PFSK-1 (cell line): ENCODE results near the gene KRTAP1-4.

Experiments used
- FOXP2 ChIP-seq: optimal IDR thresholded peaks from 2 replicates; pipeline ENCODE3; 2011; ENCODE audit warnings: borderline replicate concordance, control low read depth, inconsistent platforms; ENCODE audit not compliant: insufficient read depth; ENCODE audit errors: extremely low read length, extremely low read depth
- POLR2AphosphoS5 ChIP-seq: IDR thresholded peaks from 2 replicates; pipeline ENCODE4 v1.6.1; 2012; ENCODE audit warnings: low read depth, mild to moderate bottlenecking, control low read depth, low read length, moderate library complexity
- REST ChIP-seq, 2 experiments: IDR thresholded peaks; 2 replicates each; pipeline versions ENCODE4 v1.6.1 to v1.8.0; 2011 to 2012; ENCODE audit warnings: low read depth in 2 of 2, low read length in 2 of 2, control low read depth in 1 of 2, inconsistent platforms in 1 of 2, mild to moderate bottlenecking in 1 of 2, moderate library complexity in 1 of 2; ENCODE audit not compliant: insufficient read depth in 1 of 2
- SIN3A ChIP-seq: IDR thresholded peaks from 2 replicates; pipeline ENCODE4 v1.6.1; 2012; ENCODE audit warnings: mild to moderate bottlenecking, low read length, moderate library complexity, borderline replicate concordance; ENCODE audit not compliant: insufficient read depth
- TAF1 ChIP-seq: IDR thresholded peaks from 2 replicates; pipeline ENCODE4 v1.6.1; 2012; ENCODE audit warnings: low read length, control low read depth, borderline replicate concordance; ENCODE audit not compliant: insufficient read depth

KRTAP1-4 gene

GRCh38 chr17:41063449-41063848 is 33.5 kb upstream of the KRTAP1-4 start:
- TF ChIP-seq FOXP2 (no peak), POLR2AphosphoS5 (no peak), REST (IDR thresholded peaks at IDR 0.05; ENCODE audit: insufficient read depth in 1 of 2, low read depth in 2 of 2, low read length in 2 of 2) (no peak), SIN3A (no peak), TAF1 (no peak)

- TF ChIP-seq POLR2AphosphoS5 (no peak), FOXP2 (no peak), SIN3A (no peak), TAF1 (no peak), REST (IDR thresholded peaks at IDR 0.05; ENCODE audit: insufficient read depth in 1 of 2, low read depth in 2 of 2, low read length in 2 of 2) (no peak)
Observed at GRCh38 chr17:41061964-41062363, 32.0 kb upstream of the KRTAP1-4 start.

- TF ChIP-seq REST (IDR thresholded peaks at IDR 0.05; ENCODE audit: insufficient read depth in 1 of 2, low read depth in 2 of 2, low read length in 2 of 2), result no peak
- TF ChIP-seq TAF1, result no peak
- TF ChIP-seq POLR2AphosphoS5, result no peak
- TF ChIP-seq SIN3A, result no peak
- no peak for TF ChIP-seq FOXP2
Observed at GRCh38 chr17:41060052-41060604, 30.1 kb upstream of the KRTAP1-4 start, which contains the start of gene KRTAP2-3. TSS of gene KRTAP2-3 (minus strand) at chr17:41060114. CDS start at chr17:41060050, 64 bp downstream.

- TF ChIP-seq POLR2AphosphoS5, result no peak
- TF ChIP-seq REST (IDR thresholded peaks at IDR 0.05; ENCODE audit: insufficient read depth in 1 of 2, low read depth in 2 of 2, low read length in 2 of 2), result no peak
- TF ChIP-seq SIN3A, result no peak
- no peak for TF ChIP-seq TAF1
Observed at GRCh38 chr17:41058741-41059140, 28.7 kb upstream of the KRTAP1-4 start.

- no peak for TF ChIP-seq SIN3A
Observed at GRCh38 chr17:41057547-41057946, 27.6 kb upstream of the KRTAP1-4 start.
